Measurements from ENCODE around the gene RAB27B. TPM values are rescaled to one million over a fixed set of nuclear protein-coding genes. Genes with fewer than 3 reads are reported as not detected.

RAB27B gene
- total RNA-seq, 2 experiments from 2014 or later = 2.4 to 2.5 TPM

DNA sequence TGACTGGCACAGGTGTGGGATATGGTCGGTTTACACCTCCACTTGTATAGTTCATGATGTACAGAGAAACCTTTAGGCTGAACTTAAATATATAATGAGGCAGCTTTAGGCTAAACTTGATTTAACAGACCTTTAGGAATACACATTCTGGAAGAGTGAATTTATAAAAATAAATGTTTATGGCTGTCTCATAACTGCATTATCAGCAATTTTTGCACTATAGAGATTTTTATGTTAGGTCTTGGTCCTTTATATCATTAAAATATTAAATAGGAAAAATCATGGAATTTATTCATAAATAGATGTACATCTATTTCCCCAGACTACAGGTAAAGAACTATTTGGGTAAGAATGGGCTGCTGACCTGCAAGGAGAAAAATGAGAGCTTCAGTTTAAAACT lies 19.8 kb downstream of the RAB27B start:
- H3K4me3 Mint-ChIP-seq = no peak overlapping the region
- H3K9me3 Mint-ChIP-seq = no peaks in the 10 kb centered on the region
- no peaks in the 10 kb centered on the region for H3K36me3 Mint-ChIP-seq (ENCODE audit: low read depth)
- Histone ChIP-seq H3K36me3 (ENCODE audit: insufficient read depth, low read length) (no peaks in the 10 kb centered on the region), H3K27ac (ENCODE audit: low read depth in 1 of 2, low read length in 2 of 2) (no peak overlapping the region), H3K4me1 (ENCODE audit: insufficient read depth, low read length) (no peaks in the 10 kb centered on the region), H3K27me3 (ENCODE audit: control insufficient read depth in 1 of 2, insufficient read depth in 2 of 2, low read length in 2 of 2) (no peaks in the 10 kb centered on the region), H3K4me3 (ENCODE audit: low read length) (no peak overlapping the region), H3K9me3 (ENCODE audit: control insufficient read depth in 1 of 2, insufficient read depth in 1 of 2, low read length in 2 of 2) (no peaks in the 10 kb centered on the region)
- POLR2A ChIA-PET = no interaction called here
- TF ChIP-seq, protein P1, sequence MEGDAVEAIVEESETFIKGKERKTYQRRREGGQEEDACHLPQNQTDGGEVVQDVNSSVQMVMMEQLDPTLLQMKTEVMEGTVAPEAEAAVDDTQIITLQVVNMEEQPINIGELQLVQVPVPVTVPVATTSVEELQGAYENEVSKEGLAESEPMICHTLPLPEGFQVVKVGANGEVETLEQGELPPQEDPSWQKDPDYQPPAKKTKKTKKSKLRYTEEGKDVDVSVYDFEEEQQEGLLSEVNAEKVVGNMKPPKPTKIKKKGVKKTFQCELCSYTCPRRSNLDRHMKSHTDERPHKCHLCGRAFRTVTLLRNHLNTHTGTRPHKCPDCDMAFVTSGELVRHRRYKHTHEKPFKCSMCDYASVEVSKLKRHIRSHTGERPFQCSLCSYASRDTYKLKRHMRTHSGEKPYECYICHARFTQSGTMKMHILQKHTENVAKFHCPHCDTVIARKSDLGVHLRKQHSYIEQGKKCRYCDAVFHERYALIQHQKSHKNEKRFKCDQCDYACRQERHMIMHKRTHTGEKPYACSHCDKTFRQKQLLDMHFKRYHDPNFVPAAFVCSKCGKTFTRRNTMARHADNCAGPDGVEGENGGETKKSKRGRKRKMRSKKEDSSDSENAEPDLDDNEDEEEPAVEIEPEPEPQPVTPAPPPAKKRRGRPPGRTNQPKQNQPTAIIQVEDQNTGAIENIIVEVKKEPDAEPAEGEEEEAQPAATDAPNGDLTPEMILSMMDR (IDR thresholded peaks at IDR 0.05) = no peak
- H3K27me3 Mint-ChIP-seq = no peaks in the 10 kb centered on the region
- no peak overlapping the region for H3K27ac Mint-ChIP-seq
- H3K4me1 Mint-ChIP-seq (ENCODE audit: low read depth) = peaks cover 13% of the 10 kb centered on the region
- DNase-seq (no peak), ATAC-seq (ENCODE audit: poor library complexity) (no peak)
- CTCF ChIA-PET = no interaction called here
- intact Hi-C loops (cut with DNase I, micrococcal nuclease) = no loop called here

DNA sequence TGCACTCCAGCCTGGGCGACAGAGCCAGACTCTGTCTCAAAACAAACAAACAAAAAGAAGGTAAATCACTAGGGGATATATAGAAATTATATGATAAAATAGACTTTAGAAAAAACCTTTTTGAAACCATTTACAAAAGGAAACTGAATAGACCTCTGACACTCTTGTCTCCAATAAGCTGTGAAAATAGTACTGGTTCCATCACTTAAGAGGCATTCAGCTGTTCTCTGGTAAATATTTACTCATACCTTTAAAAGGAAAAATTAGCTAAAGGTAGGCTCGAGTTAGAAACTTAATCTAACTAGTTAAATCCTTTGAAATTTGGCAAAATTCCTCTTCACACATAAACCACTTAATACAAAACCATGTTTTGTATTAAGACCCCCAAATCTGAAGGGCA lies 21.4 kb downstream of the RAB27B start:
- ChIA-PET CTCF (no interaction called here), POLR2A (no interaction called here)
- H3K4me3 Mint-ChIP-seq = no peak overlapping the region
- Histone ChIP-seq H3K4me3 (ENCODE audit: low read length) (no peak overlapping the region), H3K9me3 (ENCODE audit: control insufficient read depth in 1 of 2, insufficient read depth in 1 of 2, low read length in 2 of 2) (no peaks in the 10 kb centered on the region), H3K27ac (ENCODE audit: low read depth in 1 of 2, low read length in 2 of 2) (no peak overlapping the region), H3K27me3 (ENCODE audit: control insufficient read depth in 1 of 2, insufficient read depth in 2 of 2, low read length in 2 of 2) (no peaks in the 10 kb centered on the region), H3K4me1 (ENCODE audit: insufficient read depth, low read length) (no peaks in the 10 kb centered on the region), H3K36me3 (ENCODE audit: insufficient read depth, low read length) (no peaks in the 10 kb centered on the region)
- ATAC-seq (ENCODE audit: poor library complexity) (no peak), DNase-seq (no peak)
- H3K9me3 Mint-ChIP-seq = no peaks in the 10 kb centered on the region
- intact Hi-C loops (cut with DNase I, micrococcal nuclease) = no loop called here
- H3K4me1 Mint-ChIP-seq (ENCODE audit: low read depth) = peaks cover 20% of the 10 kb centered on the region
- TF ChIP-seq, protein P1 (IDR thresholded peaks at IDR 0.05) = no peak
- no peak overlapping the region for H3K27ac Mint-ChIP-seq
- H3K36me3 Mint-ChIP-seq (ENCODE audit: low read depth) = no peaks in the 10 kb centered on the region
- H3K27me3 Mint-ChIP-seq = no peaks in the 10 kb centered on the region

DNA sequence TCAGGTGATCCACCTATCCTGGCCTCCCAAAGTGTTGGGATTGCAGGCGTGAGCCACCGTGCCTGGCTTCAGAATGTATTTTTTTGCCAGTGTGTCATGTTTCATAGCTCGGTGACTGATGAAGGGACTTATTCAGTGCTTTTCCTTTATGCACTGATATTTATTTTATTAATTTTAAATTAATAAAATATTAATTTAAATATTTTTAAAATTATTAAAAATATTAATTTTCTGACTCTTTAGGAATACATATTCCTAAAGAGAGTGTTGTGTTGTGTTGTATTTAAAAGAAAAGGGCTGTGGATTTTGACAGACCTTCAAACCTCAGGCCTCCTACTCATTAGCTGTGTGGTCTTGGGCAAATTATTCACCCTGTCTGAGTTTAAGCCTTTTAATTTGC lies 22.3 kb downstream of the RAB27B start:
- no peak overlapping the region for H3K27ac ChIP-seq (ENCODE audit: low read depth in 1 of 2, low read length in 2 of 2)
- Mint-ChIP-seq H3K4me3 (no peak overlapping the region), H3K4me1 (ENCODE audit: low read depth) (peaks cover 20% of the 10 kb centered on the region), H3K36me3 (ENCODE audit: low read depth) (no peaks in the 10 kb centered on the region), H3K27ac (no peak overlapping the region), H3K27me3 (no peaks in the 10 kb centered on the region), H3K9me3 (no peaks in the 10 kb centered on the region)
- DNase-seq = no peak
- POLR2A ChIA-PET = no interaction called here
- no peaks in the 10 kb centered on the region for H3K9me3 ChIP-seq (ENCODE audit: control insufficient read depth in 1 of 2, insufficient read depth in 1 of 2, low read length in 2 of 2)
- CTCF ChIA-PET = no interaction called here
- intact Hi-C loops (cut with DNase I, micrococcal nuclease) = no loop called here
- ATAC-seq (ENCODE audit: poor library complexity) = no peak
- no peak overlapping the region for H3K4me3 ChIP-seq (ENCODE audit: low read length)
- TF ChIP-seq, protein P1 (IDR thresholded peaks at IDR 0.05) = no peak
- H3K4me1 ChIP-seq (ENCODE audit: insufficient read depth, low read length) = no peaks in the 10 kb centered on the region
- no peaks in the 10 kb centered on the region for H3K36me3 ChIP-seq (ENCODE audit: insufficient read depth, low read length)
- no peaks in the 10 kb centered on the region for H3K27me3 ChIP-seq (ENCODE audit: control insufficient read depth in 1 of 2, insufficient read depth in 2 of 2, low read length in 2 of 2)

Data from CD4-positive, alpha-beta T cell (primary cell).